Stimulated activated CD4-positive, alpha-beta T cell treated with anti-CD3 and anti-CD28 coated beads, Interleukin-4, amount 100 ng/mL, for 4 hours (primary cell): Measurements from ENCODE around the gene DEFB131A.
"Not testable (repeated sequence)": the region's sequence is repeated elsewhere in the genome, so short reads cannot be mapped to it uniquely, and the experiment has no call there.

Experiments used
- DNase-seq, 2 experiments: peaks; one replicate each; pipeline ENCODE4 v3.0.0-alpha.2; 2020

DEFB131A gene

DNA sequence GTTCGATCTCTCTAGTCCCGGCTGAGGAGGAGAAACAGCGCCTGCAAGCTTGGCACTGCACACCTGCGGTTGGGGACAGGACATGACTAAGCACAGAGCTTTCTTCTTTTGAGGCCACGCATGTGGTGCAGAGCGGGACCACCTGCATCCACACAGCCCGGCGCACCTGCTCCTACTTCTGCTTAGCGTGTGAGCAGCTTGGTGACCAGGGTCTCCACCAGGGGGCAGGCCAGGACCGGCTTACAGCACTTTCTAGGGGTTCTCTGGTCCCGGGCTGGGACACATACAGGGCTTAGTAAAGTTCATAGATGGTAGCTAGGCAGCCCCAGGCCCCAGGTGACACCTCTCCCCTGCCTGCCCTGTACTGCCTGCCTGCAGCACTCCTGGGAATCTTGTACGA, 51.2 kb downstream of the DEFB131A start:
- DNase-seq = peak; percentile 26 to 65

DNA sequence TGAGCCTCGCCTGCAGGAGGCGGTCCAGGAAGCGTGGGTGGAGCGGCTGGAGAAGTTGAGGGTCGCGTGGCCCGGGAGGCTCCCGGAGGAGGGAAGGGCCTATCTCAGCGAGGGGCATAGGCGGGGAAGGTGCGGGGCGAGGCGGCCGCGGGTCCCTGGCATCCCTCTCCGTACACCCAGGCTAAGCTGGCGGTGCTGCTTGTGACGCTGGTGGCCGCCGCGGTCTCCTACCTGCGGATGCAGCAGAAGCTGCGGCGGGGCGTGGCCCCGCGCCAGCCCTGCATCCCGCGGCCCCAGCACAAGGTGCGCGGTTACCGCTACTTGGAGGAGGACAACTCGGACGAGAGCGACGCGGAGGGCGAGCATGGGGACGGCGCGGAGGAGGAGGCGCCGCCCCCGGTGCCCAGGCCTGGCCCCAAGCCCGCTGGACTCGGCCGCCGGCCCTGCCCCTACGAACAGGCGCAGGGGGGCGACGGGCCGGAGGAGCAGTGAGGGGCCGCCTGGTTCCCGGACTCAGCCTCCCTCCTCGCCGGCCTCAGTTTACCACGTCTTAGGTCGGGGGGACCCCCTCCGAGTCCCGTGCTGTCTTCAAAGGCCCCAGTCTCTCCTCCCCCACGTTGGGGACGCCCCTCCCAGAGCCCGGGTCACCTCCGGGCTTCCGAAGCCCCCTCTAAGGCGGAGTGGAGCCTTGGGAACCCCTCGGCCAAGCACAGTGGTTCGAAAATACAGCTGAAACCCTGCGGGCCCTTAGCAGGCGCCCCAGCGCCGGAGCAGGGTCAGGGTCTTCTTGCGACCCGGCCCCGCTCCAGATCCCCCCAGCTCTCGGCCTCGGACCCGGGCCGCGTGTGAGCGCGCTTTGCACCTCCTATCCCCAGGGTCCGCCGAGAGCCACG, 53.6 kb downstream of the DEFB131A start:
- DNase-seq = not testable (repeated sequence)

DNA sequence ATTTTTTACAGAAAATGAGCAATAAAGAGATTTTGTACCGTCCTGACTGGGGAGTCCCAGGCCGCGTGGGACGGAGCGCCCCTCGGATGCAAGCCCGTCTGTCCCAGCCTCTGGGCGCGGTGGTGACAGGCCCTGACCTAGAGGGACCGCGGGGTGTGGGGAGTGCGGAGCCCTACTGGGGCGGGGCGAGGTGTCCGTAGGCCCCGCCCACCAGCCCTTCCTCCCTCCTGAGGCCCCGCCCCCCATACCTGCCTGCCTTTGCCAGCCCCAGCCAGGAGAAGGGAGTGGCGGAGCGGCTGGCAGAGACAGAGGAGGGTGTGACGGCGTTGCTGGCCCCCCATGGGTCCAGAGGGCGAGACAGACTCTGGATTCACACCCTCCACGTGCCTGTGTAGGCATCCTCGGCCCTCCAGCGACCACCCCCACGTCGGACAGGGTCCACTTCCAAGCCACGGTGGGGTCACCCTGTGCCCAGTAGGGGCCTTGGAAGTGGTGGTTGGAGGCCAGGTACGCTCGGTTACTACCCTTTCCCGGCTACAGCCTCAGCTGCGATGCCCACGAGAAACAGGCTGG, 54.3 kb downstream of the DEFB131A start:
- DNase-seq = peak in 1 of 2 experiments; percentile 2

DNA sequence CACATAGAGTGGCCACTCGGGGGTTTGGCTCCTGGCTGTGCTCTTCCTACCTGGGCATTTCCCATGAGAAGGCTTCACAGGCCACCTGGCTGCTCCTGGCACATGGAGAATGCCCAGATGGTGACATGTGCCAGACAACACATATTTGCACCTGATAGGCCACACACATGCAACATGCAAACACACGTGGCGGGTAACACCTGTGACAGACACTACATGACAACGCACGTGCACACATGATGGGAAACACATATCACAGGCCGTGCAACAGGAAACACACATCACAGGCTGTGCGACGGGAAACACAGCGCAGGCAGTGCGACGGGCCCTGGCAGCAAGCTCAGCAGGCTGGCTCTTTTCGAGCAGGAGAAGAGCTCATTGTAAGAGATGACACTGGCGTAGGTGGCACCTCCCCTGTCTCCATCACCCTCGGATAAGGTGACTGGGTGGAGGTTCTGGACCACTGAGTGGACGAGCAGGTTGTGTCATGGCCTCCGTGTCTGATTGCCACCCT, 55.8 kb downstream of the DEFB131A start:
- not testable (repeated sequence) for DNase-seq
